DOHH2 (cell line): ENCODE data around the gene CYB561A3.

Source experiments
- H3F3A ChIP-seq: fragments of 200-600 bp; sonication (generic), shearing (Covaris generic); 2 replicates; pipeline ENCODE4 v1.6.0; 2016; ENCODE audit warnings: antibody characterized with exemption, mild to moderate bottlenecking; ENCODE audit not compliant: control insufficient read depth, insufficient read depth
- H3K27ac ChIP-seq: fragments of 200-600 bp; sonication (generic); 2 replicates; pipeline ENCODE4 v1.5.1; 2014; ENCODE audit warnings: low read depth, mild to moderate bottlenecking, low read length, moderate library complexity
- H3K27me3 ChIP-seq: fragments of 200-600 bp; sonication (generic); 2 replicates; pipeline ENCODE4 v1.6.1; 2014; ENCODE audit warnings: mild to moderate bottlenecking, low read length, mixed read lengths; ENCODE audit not compliant: control insufficient read depth
- H3K36me3 ChIP-seq: fragments of 200-600 bp; sonication (generic); 2 replicates; pipeline ENCODE4 v1.6.1; 2014; ENCODE audit warnings: mild to moderate bottlenecking, low read length, moderate library complexity, mixed read lengths; ENCODE audit not compliant: control insufficient read depth
- H3K4me1 ChIP-seq: fragments of 200-600 bp; sonication (generic); 2 replicates; pipeline ENCODE4 v1.6.1; 2014; ENCODE audit warnings: mild to moderate bottlenecking, low read length, mixed read lengths; ENCODE audit not compliant: control insufficient read depth
- H3K4me2 ChIP-seq: fragments of 200-600 bp; sonication (generic); 2 replicates; pipeline ENCODE4 v1.6.0; 2014; ENCODE audit warnings: mild to moderate bottlenecking, low read length, moderate library complexity
- H3K4me3 ChIP-seq: fragments of 200-600 bp; sonication (generic); 2 replicates; pipeline ENCODE4 v1.5.1; 2014; ENCODE audit warnings: mild to moderate bottlenecking, low read length, mixed read lengths
- H3K79me2 ChIP-seq: fragments of 200-600 bp; sonication (generic); 2 replicates; pipeline ENCODE4 v1.6.1; 2014; ENCODE audit warnings: mild to moderate bottlenecking, low read length, mixed read lengths; ENCODE audit not compliant: control insufficient read depth
- H3K9me2 ChIP-seq: fragments of 200-600 bp; sonication (generic); replicated peaks from 2 replicates; pipeline ENCODE4 v1.6.1; 2014; ENCODE audit warnings: mild to moderate bottlenecking, low read length, mixed read lengths; ENCODE audit not compliant: control insufficient read depth
- H3K9me3 ChIP-seq: fragments of 200-600 bp; sonication (generic); 2 replicates; pipeline ENCODE4 v1.6.1; 2014; ENCODE audit warnings: antibody characterized with exemption, low read length, mixed read lengths; ENCODE audit not compliant: control insufficient read depth, insufficient read depth
- H4K20me1 ChIP-seq: fragments of 200-600 bp; sonication (generic); 2 replicates; pipeline ENCODE4 v1.6.0; 2014; ENCODE audit warnings: low read depth, mild to moderate bottlenecking, antibody characterized with exemption, low read length, moderate library complexity; ENCODE audit not compliant: control insufficient read depth, insufficient read depth
- CTCF ChIP-seq: fragments of 200-600 bp; sonication (generic); IDR thresholded peaks from one replicate; pipeline ENCODE4 v1.5.1; 2014; ENCODE audit warnings: antibody characterized with exemption, mild to moderate bottlenecking, low read depth, low read length; ENCODE audit not compliant: poor library complexity, severe bottlenecking
- EZH2phosphoT487 ChIP-seq: fragments of 200-600 bp; sonication (generic); IDR thresholded peaks from 2 replicates; pipeline ENCODE4 v1.6.1; 2017; ENCODE audit warnings: borderline replicate concordance, mild to moderate bottlenecking, antibody characterized with exemption, low read length, moderate library complexity, mixed read lengths

CYB561A3 gene

GRCh38 chr11:61352038-61352437 is 9.6 kb downstream of the CYB561A3 start:
- H3K4me3 ChIP-seq = no peak overlapping the region
- 0 out of 2 replicates have a peak, but pooled peaks cover 5% of the 10 kb centered on the region for H4K20me1 ChIP-seq
- no peak overlapping the region for H3K27ac ChIP-seq
- TF ChIP-seq EZH2phosphoT487 = no peak
- no peak for TF ChIP-seq CTCF
- H3K79me2 ChIP-seq = peaks cover 38% of the 10 kb centered on the region
- H3F3A ChIP-seq = peaks cover 9% of the 10 kb centered on the region
- no peaks in the 10 kb centered on the region for H3K9me2 ChIP-seq
- peaks cover 93% of the 10 kb centered on the region for H3K36me3 ChIP-seq
- no peaks in the 10 kb centered on the region for H3K9me3 ChIP-seq
- H3K27me3 ChIP-seq = no peaks in the 10 kb centered on the region
- no peak overlapping the region for H3K4me2 ChIP-seq
- peaks cover 40% of the 10 kb centered on the region for H3K4me1 ChIP-seq

- H4K20me1 ChIP-seq = 0 out of 2 replicates have a peak, but pooled peaks cover 5% of the 10 kb centered on the region
- H3K27ac ChIP-seq = no peak overlapping the region
- no peaks in the 10 kb centered on the region for H3K27me3 ChIP-seq
- no peak overlapping the region for H3K4me3 ChIP-seq
- H3K4me1 ChIP-seq = peaks cover 28% of the 10 kb centered on the region
- H3K9me2 ChIP-seq = no peaks in the 10 kb centered on the region
- peaks cover 97% of the 10 kb centered on the region for H3K36me3 ChIP-seq
- no peaks in the 10 kb centered on the region for H3K9me3 ChIP-seq
- H3K4me2 ChIP-seq = no peak overlapping the region
- TF ChIP-seq EZH2phosphoT487 (no peak), CTCF (no peak)
- H3F3A ChIP-seq = no peaks in the 10 kb centered on the region; the same call in 1 of the 2 replicates
- peaks cover 36% of the 10 kb centered on the region for H3K79me2 ChIP-seq
Observed at GRCh38 chr11:61350803-61351202, 10.9 kb downstream of the CYB561A3 start.

- no peak overlapping the region for H3K27ac ChIP-seq
- no peak for TF ChIP-seq EZH2phosphoT487
- no peak for TF ChIP-seq CTCF
- H3K4me2 ChIP-seq = no peak overlapping the region
- H4K20me1 ChIP-seq = 0 out of 2 replicates have a peak, but pooled peaks cover 5% of the 10 kb centered on the region
- H3F3A ChIP-seq = no peaks in the 10 kb centered on the region
- no peaks in the 10 kb centered on the region for H3K9me2 ChIP-seq
- H3K79me2 ChIP-seq = peaks cover 31% of the 10 kb centered on the region
- H3K36me3 ChIP-seq = peaks cover 96% of the 10 kb centered on the region
- H3K4me1 ChIP-seq = peaks cover 23% of the 10 kb centered on the region
- H3K4me3 ChIP-seq = no peak overlapping the region
- no peaks in the 10 kb centered on the region for H3K27me3 ChIP-seq
- H3K9me3 ChIP-seq = no peaks in the 10 kb centered on the region
Observed at GRCh38 chr11:61350336-61350735, 11.3 kb downstream of the CYB561A3 start.
